IMR-90 (cell line): ENCODE measurements around the gene PTPN13. TPM values are rescaled to one million over a fixed set of nuclear protein-coding genes. Genes with fewer than 3 reads are reported as not detected.
A peak's percentile ranks its signal among the peaks of the same experiment; 100 is the strongest.

Source experiments
- ATAC-seq: fragments of 200-7000 bp; cut with Tn5 transposase; 2 replicates; pipeline ENCODE4 v1.9.1; 2020; ENCODE audit warnings: low read depth, mild to moderate bottlenecking, moderate library complexity
- BruUV-seq: library from RNA; stranded (reverse); fragments of 400-500 nt; replicated peaks from 2 replicates; lab custom pipeline; 2021; lab: Mats Ljungman, UMichigan
- CTCF ChIA-PET: fragments of 300-600 bp; formaldehyde crosslinking; extraction: SDS; loops from one replicate; lab custom pipeline; 2021; ENCODE audit warnings: antibody characterized with exemption; lab: Yijun Ruan, JAX
- POLR2A ChIA-PET: fragments of 300-600 bp; sonication (Branson Sonifier 250); formaldehyde crosslinking; loops from one replicate; lab custom pipeline; 2022; ENCODE audit warnings: antibody characterized with exemption; ENCODE audit not compliant: unreplicated experiment; lab: Charles Lee
- DNase-seq: peaks from one replicate; pipeline ENCODE4 v3.0.0; 2013
- H2AFZ ChIP-seq: replicated peaks from 2 replicates; pipeline ENCODE3; 2013; ENCODE audit warnings: low read length, mild to moderate bottlenecking; ENCODE audit not compliant: poor library complexity
- H2AK5ac ChIP-seq: 2 replicates; pipeline ENCODE4 v1.6.1; 2013; ENCODE audit warnings: low read depth, low read length, inconsistent platforms
- H2AK9ac ChIP-seq: replicated peaks from 2 replicates; pipeline ENCODE3; 2013; ENCODE audit warnings: mild to moderate bottlenecking, low read depth, low read length, moderate library complexity; ENCODE audit not compliant: poor library complexity
- H2BK120ac ChIP-seq: 2 replicates; pipeline ENCODE4 v1.6.1; 2013; ENCODE audit warnings: low read depth, low read length, inconsistent platforms
- H2BK15ac ChIP-seq: 3 replicates; pipeline ENCODE4 v1.6.1; 2013; ENCODE audit warnings: low read depth, low read length, inconsistent platforms
- H2BK20ac ChIP-seq: 2 replicates; pipeline ENCODE4 v1.6.1; 2013; ENCODE audit warnings: low read depth, mild to moderate bottlenecking, inconsistent platforms, low read length, moderate library complexity
- H2BK5ac ChIP-seq: 2 replicates; pipeline ENCODE4 v1.6.1; 2013; ENCODE audit warnings: mild to moderate bottlenecking, low read depth, low read length, inconsistent platforms; ENCODE audit not compliant: poor library complexity, severe bottlenecking
- H3K14ac ChIP-seq: replicated peaks from 2 replicates; pipeline ENCODE4 v1.6.1; 2013; ENCODE audit warnings: low read depth, low read length, inconsistent platforms
- H3K18ac ChIP-seq: 2 replicates; pipeline ENCODE4 v1.6.1; 2013; ENCODE audit warnings: low read depth, low read length, control low read depth
- H3K23ac ChIP-seq: 2 replicates; pipeline ENCODE4 v1.6.1; 2013; ENCODE audit warnings: low read depth, low read length, inconsistent platforms
- H3K27ac ChIP-seq: 2 replicates; pipeline ENCODE4 v1.5.1; 2013; ENCODE audit warnings: mild to moderate bottlenecking, control low read depth, low read length; ENCODE audit not compliant: insufficient read depth
- H3K27me3 ChIP-seq: 2 replicates; pipeline ENCODE4 v1.6.1; 2013; ENCODE audit warnings: low read length; ENCODE audit not compliant: control insufficient read depth, insufficient read depth
- H3K36me3 ChIP-seq: 2 replicates; pipeline ENCODE4 v1.6.1; 2013; ENCODE audit warnings: low read length, mixed read lengths; ENCODE audit not compliant: control insufficient read depth, insufficient read depth
- H3K4ac ChIP-seq: 2 replicates; pipeline ENCODE4 v1.6.1; 2013; ENCODE audit warnings: low read depth, low read length, inconsistent platforms
- H3K4me1 ChIP-seq: 2 replicates; pipeline ENCODE4 v1.6.1; 2013; ENCODE audit warnings: low read length, mixed read lengths; ENCODE audit not compliant: control insufficient read depth, insufficient read depth
- H3K4me2 ChIP-seq: 2 replicates; pipeline ENCODE4 v1.6.1; 2013; ENCODE audit warnings: low read depth, mild to moderate bottlenecking, control low read depth, low read length, moderate library complexity
- H3K4me3 ChIP-seq: 2 replicates; pipeline ENCODE4 v1.5.1; 2013; ENCODE audit warnings: low read depth, mild to moderate bottlenecking, control low read depth, low read length, moderate library complexity; ENCODE audit not compliant: insufficient read depth
- H3K56ac ChIP-seq: 2 replicates; pipeline ENCODE4 v1.6.1; 2013; ENCODE audit warnings: low read length, inconsistent platforms; ENCODE audit not compliant: insufficient read depth; ENCODE audit errors: extremely low read depth
- H3K79me1 ChIP-seq, 2 experiments: 2 replicates each; pipeline ENCODE4 v1.6.1; 2013; ENCODE audit warnings: low read length in 2 of 2, inconsistent platforms in 1 of 2, low read depth in 1 of 2
- H3K9ac ChIP-seq: 2 replicates; pipeline ENCODE4 v1.6.1; 2013; ENCODE audit warnings: low read depth, low read length, control low read depth
- H3K9me1 ChIP-seq: 2 replicates; pipeline ENCODE4 v1.6.1; 2013; ENCODE audit warnings: low read length, inconsistent platforms; ENCODE audit not compliant: insufficient read depth
- H3K9me3 ChIP-seq: 2 replicates; pipeline ENCODE4 v1.6.1; 2013; ENCODE audit warnings: low read length; ENCODE audit not compliant: control insufficient read depth, insufficient read depth
- H4K20me1 ChIP-seq: 2 replicates; pipeline ENCODE4 v1.6.1; 2013; ENCODE audit warnings: low read length, inconsistent platforms; ENCODE audit not compliant: insufficient read depth
- H4K5ac ChIP-seq: 2 replicates; pipeline ENCODE4 v1.6.1; 2013; ENCODE audit warnings: mild to moderate bottlenecking, low read depth, low read length, control low read depth
- H4K8ac ChIP-seq, 2 experiments: 2 replicates each; pipeline ENCODE4 v1.6.1; 2013; ENCODE audit warnings: low read depth in 2 of 2, low read length in 2 of 2, control low read depth in 1 of 2, inconsistent platforms in 1 of 2
- H4K91ac ChIP-seq: 2 replicates; pipeline ENCODE4 v1.6.1; 2013; ENCODE audit warnings: low read depth, low read length, inconsistent platforms; ENCODE audit not compliant: insufficient read depth
- CEBPB ChIP-seq: IDR thresholded peaks from 2 replicates; pipeline ENCODE4 v1.6.1; 2012; ENCODE audit warnings: low read depth, low read length, improper control_type of control experiment
- CHD1 ChIP-seq: IDR thresholded peaks from 2 replicates; pipeline ENCODE4 v1.6.1; 2012; ENCODE audit warnings: low read depth, low read length, improper control_type of control experiment
- MAZ ChIP-seq: IDR thresholded peaks from 2 replicates; pipeline ENCODE4 v1.6.1; 2012; ENCODE audit warnings: low read depth, mild to moderate bottlenecking, low read length, improper control_type of control experiment, moderate library complexity, borderline replicate concordance
- WGBS, 2 experiments: methylation state at CpG; one replicate each; pipeline versions ENCODE4 v1.1.5 to v1.1.7; 2013; ENCODE audit warnings: missing lambda C conversion rate in 2 of 2; ENCODE audit not compliant: insufficient read length in 1 of 2; ENCODE audit errors: extremely low coverage in 2 of 2; 5-methylcytosine and 5-hydroxymethylcytosine counted together
- dilution Hi-C: fragments of 300-500 bp; cut with HindIII; formaldehyde crosslinking; loops from one replicate; pipeline ENCODE4 v1.14.3; 2018; ENCODE audit warnings: low sequenced_read_pairs; ENCODE audit not compliant: unreplicated experiment
- in situ Hi-C: fragments of 300-500 bp; cut with MboI; formaldehyde crosslinking; loops from 3 replicates; pipeline ENCODE4 v1.14.3; 2019; ENCODE audit warnings: low sequenced_read_pairs, inconsistent platforms, mixed read lengths
- intact Hi-C: fragments of 100-400 bp; cut with micrococcal nuclease; formaldehyde crosslinking; loops from 2 replicates; pipeline ENCODE4 v1.10.0; 2022
- polyA plus RNA-seq, 3 experiments: library from polyadenylated mRNA; depleted of rRNA; stranded (reverse); fragments of >200 nt; gene quantifications; 2 replicates each; pipeline ENCODE4 v1.2.3, GENCODE V29; 2012; ENCODE audit warnings: low replicate concordance in 1 of 3
- total RNA-seq: library from RNA; depleted of rRNA; stranded (reverse); fragments of >200 nt; gene quantifications from 2 replicates; pipeline ENCODE4 v1.2.3, GENCODE V29; 2012
- TF ChIP-seq, protein P1 (sequence below): fragments of 150-350 bp; IDR thresholded peaks from 2 replicates; pipeline ENCODE4 v1.6.1; 2017; ENCODE audit warnings: mild to moderate bottlenecking, antibody characterized with exemption, low read length, low read depth

The PTPN13 gene
- total and polyA plus RNA-seq, 2 of the 4 experiments (the other 2 are of a cell fraction): 7.7 to 29.0 TPM

DNA sequence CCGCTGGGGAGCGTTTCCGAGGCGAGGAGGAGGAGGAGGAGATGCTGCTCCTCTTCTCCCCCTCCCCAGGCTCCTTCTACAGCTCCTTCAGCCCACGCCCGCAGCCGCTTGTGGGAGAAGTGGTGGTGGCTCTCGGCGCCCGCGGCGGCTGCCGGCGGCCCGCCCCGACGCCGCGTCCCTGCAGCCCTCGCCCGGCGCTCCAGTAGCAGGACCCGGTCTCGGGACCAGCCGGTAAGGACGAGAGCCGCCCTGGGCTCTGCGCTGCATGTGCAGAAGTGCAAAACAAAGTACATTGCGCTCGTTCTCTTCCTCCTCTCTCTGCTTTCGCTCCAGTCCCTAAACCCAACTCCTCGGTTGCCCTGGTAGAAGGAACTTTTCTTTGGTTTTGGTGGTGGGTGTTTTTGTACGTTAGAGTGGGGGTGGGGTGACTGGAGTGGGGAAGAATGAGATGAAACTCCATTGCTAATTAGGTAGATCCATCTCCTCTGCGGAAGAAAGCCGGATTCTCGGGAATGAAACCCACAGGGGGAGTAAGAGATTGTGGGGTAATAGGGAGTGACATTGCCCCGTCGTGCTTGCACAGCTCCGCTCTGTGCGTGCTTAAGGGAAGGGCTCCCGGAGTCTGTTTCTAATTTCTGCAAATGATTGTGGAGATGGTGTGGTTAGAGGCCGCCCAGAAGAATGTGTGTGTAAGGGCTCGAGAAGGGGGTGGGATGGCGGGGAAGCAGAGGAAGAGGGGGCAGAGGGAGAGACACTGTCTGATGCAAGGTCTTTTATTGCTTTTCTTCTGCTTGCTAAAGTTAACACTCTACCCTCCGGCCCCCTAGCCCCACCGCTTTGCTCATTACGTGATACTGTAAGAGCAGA, 677 bp downstream of the PTPN13 start (continued):
- TF ChIP-seq MAZ: peak; percentile 26; the same call in 1 of the 2 replicates
- TF ChIP-seq, protein P1, sequence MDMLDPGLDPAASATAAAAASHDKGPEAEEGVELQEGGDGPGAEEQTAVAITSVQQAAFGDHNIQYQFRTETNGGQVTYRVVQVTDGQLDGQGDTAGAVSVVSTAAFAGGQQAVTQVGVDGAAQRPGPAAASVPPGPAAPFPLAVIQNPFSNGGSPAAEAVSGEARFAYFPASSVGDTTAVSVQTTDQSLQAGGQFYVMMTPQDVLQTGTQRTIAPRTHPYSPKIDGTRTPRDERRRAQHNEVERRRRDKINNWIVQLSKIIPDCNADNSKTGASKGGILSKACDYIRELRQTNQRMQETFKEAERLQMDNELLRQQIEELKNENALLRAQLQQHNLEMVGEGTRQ: no peak

- Histone ChIP-seq H3K9me1 (peaks cover 4% of the 10 kb centered on the region; the same call in 1 of the 2 replicates), H2AFZ (peak overlapping the region; percentile 92), H2AK5ac (peak overlapping the region; percentile 23; the same call in 1 of the 2 replicates), H2BK15ac (peak overlapping the region; percentile 68; the same call in 1 of the 3 replicates), H3K36me3 (no peaks in the 10 kb centered on the region), H3K79me1 (peaks cover 0 to 36% of the 10 kb centered on the region in 2 experiments; a peak in 2 of 4 replicates), H2AK9ac (peak overlapping the region; percentile 63), H3K27me3 (no peaks in the 10 kb centered on the region), H3K18ac (peak overlapping the region; percentile 76), H4K91ac (peak overlapping the region; percentile 78), H3K4me3 (peak overlapping the region; percentile 74), H2BK120ac (peak overlapping the region; percentile 80), H3K9me3 (no peaks in the 10 kb centered on the region), H2BK20ac (peak overlapping the region; percentile 88), H4K5ac (peak overlapping the region; percentile 54; the same call in 1 of the 2 replicates), H3K4ac (peak overlapping the region; percentile 91), H3K56ac (peak overlapping the region; percentile 83; the same call in 1 of the 2 replicates), H4K20me1 (peaks cover 4% of the 10 kb centered on the region; the same call in 1 of the 2 replicates), H4K8ac (peak overlapping the region; percentile 43 to 71; a peak in 3 of 4 replicates), H3K9ac (peak overlapping the region; percentile 87), H3K23ac (peak overlapping the region; percentile 100; the same call in 1 of the 2 replicates), H3K27ac (peak overlapping the region; percentile 89), H3K4me2 (peak overlapping the region; percentile 98), H3K4me1 (peaks cover 2% of the 10 kb centered on the region), H2BK5ac (peak overlapping the region; percentile 80), H3K14ac (peak overlapping the region; percentile 98)
- in situ Hi-C loops (loop anchor here (10.0 kb wide), 1 partner anchor 299 kb away; the partner anchor contains the start of gene C4orf36), dilution Hi-C loops (no loop called here), intact Hi-C loops (loop anchor here (2.0 to 10.0 kb wide), 3 partner anchors 69 to 207 kb away; no protein-coding TSS in a partner anchor)
- WGBS, 2 experiments: no CpG with 5 or more reads among the region's 9 CpGs
- no TSS peak for BruUV-seq
- POLR2A ChIA-PET: no interaction called here
- peak; percentile 30 for DNase-seq
- no peak for ATAC-seq
- CTCF ChIA-PET: no interaction called here
- TF ChIP-seq CHD1: no peak
- peak; percentile 33; the same call in 1 of the 2 replicates for TF ChIP-seq CEBPB
These were observed 1.3 kb downstream of the PTPN13 start for GRCh38 chr4:86595426-86595805.
